Endodermal cell (in vitro differentiated cells): Measurements from ENCODE around the gene NDUFB11. TPM values are rescaled to one million over a fixed set of nuclear protein-coding genes. Genes with fewer than 3 reads are reported as not detected.

Experiments
- DNase-seq: peaks from one replicate; pipeline ENCODE4 v3.0.0-alpha.2; 2017
- H3K27ac ChIP-seq: 2 replicates; pipeline ENCODE4 v1.5.1; 2013; ENCODE audit warnings: mild to moderate bottlenecking, low read depth, low read length, moderate library complexity
- H3K27me3 ChIP-seq: 2 replicates; pipeline ENCODE4 v1.6.1; 2013; ENCODE audit warnings: mild to moderate bottlenecking, low read length, moderate library complexity; ENCODE audit not compliant: insufficient read depth, control insufficient read depth, poor library complexity, severe bottlenecking
- H3K36me3 ChIP-seq: 2 replicates; pipeline ENCODE4 v1.7.0; 2013; ENCODE audit warnings: mild to moderate bottlenecking, low read length, moderate library complexity; ENCODE audit not compliant: control insufficient read depth, insufficient read depth
- H3K4me1 ChIP-seq: one replicate; pipeline ENCODE4 v1.7.0; 2013; ENCODE audit warnings: low read length; ENCODE audit not compliant: control insufficient read depth, insufficient read depth
- H3K4me3 ChIP-seq: 2 replicates; pipeline ENCODE4 v1.5.1; 2013; ENCODE audit warnings: mild to moderate bottlenecking, low read length, moderate library complexity
- H3K9ac ChIP-seq: 2 replicates; pipeline ENCODE4 v1.6.1; 2013; ENCODE audit warnings: mild to moderate bottlenecking, low read length, moderate library complexity; ENCODE audit not compliant: poor library complexity, severe bottlenecking; ENCODE audit errors: extremely low read depth
- H3K9me3 ChIP-seq: 2 replicates; pipeline ENCODE4 v1.6.1; 2013; ENCODE audit warnings: mild to moderate bottlenecking, low read length, moderate library complexity; ENCODE audit not compliant: control insufficient read depth
- H3K27ac Mint-ChIP-seq: 2 replicates; pipeline ENCODE4 v1.8.0; 2020; ENCODE audit warnings: mixed read lengths
- H3K27me3 Mint-ChIP-seq: 2 replicates; pipeline ENCODE4 v1.8.0; 2021; ENCODE audit warnings: mild to moderate bottlenecking, mixed read lengths; ENCODE audit not compliant: insufficient read depth
- H3K36me3 Mint-ChIP-seq: 2 replicates; pipeline ENCODE4 v1.8.0; 2020; ENCODE audit warnings: low read depth, mixed read lengths
- H3K4me1 Mint-ChIP-seq: 2 replicates; pipeline ENCODE4 v1.8.0; 2020; ENCODE audit warnings: mixed read lengths
- H3K4me3 Mint-ChIP-seq: 2 replicates; pipeline ENCODE4 v1.8.0; 2020; ENCODE audit warnings: mild to moderate bottlenecking, moderate library complexity, mixed read lengths
- H3K9me3 Mint-ChIP-seq: 2 replicates; pipeline ENCODE4 v1.8.0; 2020; ENCODE audit warnings: mild to moderate bottlenecking, mixed read lengths
- CTCF ChIP-seq: fragments of 200-600 bp; sonication (generic); conservative IDR thresholded peaks from 2 replicates; pipeline ENCODE4 v1.5.0; 2021; ENCODE audit warnings: antibody characterized with exemption, mild to moderate bottlenecking
- WGBS, 2 experiments: methylation state at CpG; one replicate each; pipeline versions ENCODE4 v1.1.5 to v1.1.7; 2013; ENCODE audit warnings: missing lambda C conversion rate in 2 of 2, mixed read lengths in 1 of 2; ENCODE audit not compliant: insufficient coverage in 1 of 2, insufficient read length in 1 of 2; 5-methylcytosine and 5-hydroxymethylcytosine counted together
- total RNA-seq, 2 donors: library from RNA; stranded (reverse); fragmentation: NEBNext Ultra II Directional in 1 of 2; extraction: Animal tissue kit (Norgen Biotek cat#: 25700) in 1 of 2; gene quantifications; 2 replicates in 1 of 2; 3 replicates in 1 of 2; pipeline ENCODE4 v1.2.1, GENCODE V29; 2021

The NDUFB11 gene
- total RNA-seq, 2 donors from 2014 or later, result 86.1 to 108 TPM

- no peak for TF ChIP-seq CTCF
- no peak overlapping the region for H3K4me3 Mint-ChIP-seq
- DNase-seq, result no peak
- H3K27ac Mint-ChIP-seq, result no peak overlapping the region
- no peaks in the 10 kb centered on the region for H3K4me1 Mint-ChIP-seq
- peaks cover 35% of the 10 kb centered on the region for H3K9me3 Mint-ChIP-seq
- peaks cover 11% of the 10 kb centered on the region for H3K36me3 ChIP-seq
- H3K4me3 ChIP-seq, result no peak overlapping the region
- WGBS, 2 experiments, result 92% methylated on average over 17 of the region's 17 CpGs; no CpG with 5 or more reads in 1 of the 2 experiments
- peaks cover 27% of the 10 kb centered on the region for H3K27me3 Mint-ChIP-seq
- H3K27me3 ChIP-seq, result no peaks in the 10 kb centered on the region
- H3K9ac ChIP-seq, result no peak overlapping the region
- H3K4me1 ChIP-seq, result no peaks in the 10 kb centered on the region
- no peaks in the 10 kb centered on the region for H3K9me3 ChIP-seq
- no peak overlapping the region for H3K27ac ChIP-seq
- peaks cover 27% of the 10 kb centered on the region for H3K36me3 Mint-ChIP-seq
Observed at GRCh38 chrX:47185241-47185640, 40.7 kb upstream of the NDUFB11 start.

- peaks cover 23% of the 10 kb centered on the region for H3K27me3 Mint-ChIP-seq
Observed at GRCh38 chrX:47184486-47184885, 40.0 kb upstream of the NDUFB11 start.

GRCh38 chrX:47182106-47182700, 37.7 kb upstream of the NDUFB11 start:
- Mint-ChIP-seq H3K9me3 (peaks cover 50% of the 10 kb centered on the region), H3K4me3 (no peak overlapping the region), H3K27ac (no peak overlapping the region), H3K27me3 (peaks cover 3% of the 10 kb centered on the region), H3K36me3 (peaks cover 42% of the 10 kb centered on the region), H3K4me1 (no peaks in the 10 kb centered on the region)
- Histone ChIP-seq H3K27me3 (no peaks in the 10 kb centered on the region), H3K4me3 (no peak overlapping the region), H3K9me3 (no peaks in the 10 kb centered on the region), H3K36me3 (peaks cover 11% of the 10 kb centered on the region), H3K9ac (no peak overlapping the region), H3K4me1 (no peaks in the 10 kb centered on the region), H3K27ac (no peak overlapping the region)
- WGBS, 2 experiments, result 96 to 100% methylated on average over 1 to 9 of the region's 9 CpGs
- peak; percentile 23 for DNase-seq
- TF ChIP-seq CTCF, result no peak

More at GRCh38 chrX:47184486-47184885, 40.0 kb upstream of the NDUFB11 start:
- Histone ChIP-seq H3K27ac (no peak overlapping the region), H3K27me3 (no peaks in the 10 kb centered on the region), H3K9ac (no peak overlapping the region), H3K9me3 (no peaks in the 10 kb centered on the region), H3K4me1 (no peaks in the 10 kb centered on the region), H3K36me3 (peaks cover 11% of the 10 kb centered on the region), H3K4me3 (no peak overlapping the region)
- peaks cover 29% of the 10 kb centered on the region for H3K36me3 Mint-ChIP-seq
- no peaks in the 10 kb centered on the region for H3K4me1 Mint-ChIP-seq
- DNase-seq, result no peak
- no peak overlapping the region for H3K4me3 Mint-ChIP-seq
- TF ChIP-seq CTCF, result no peak
- H3K27ac Mint-ChIP-seq, result no peak overlapping the region
- WGBS, 2 experiments, result 100% methylated on average over 3 of the region's 4 CpGs; no CpG with 5 or more reads in 1 of the 2 experiments
- peaks cover 36% of the 10 kb centered on the region for H3K9me3 Mint-ChIP-seq
